ENCODE measurements around the gene ZNF764.

- TF ChIP-seq CTCF (IDR thresholded peaks at IDR 0.05): no peak
- no peak for TF ChIP-seq POLR2A (IDR thresholded peaks at IDR 0.05)
These were observed 32.4 kb downstream of the ZNF764 start for GRCh38 chr16:30525844-30526136.

All from tibial nerve (tissue), 3 donors.